Prostate gland (tissue), 2 donors: ENCODE measurements around the gene TAS2R16.

ENCODE experiments used
- POLR2A ChIP-seq: fragments of 450-650 bp; IDR thresholded peaks from one replicate; pipeline ENCODE4 v1.6.1; 2016; ENCODE audit warnings: antibody characterized with exemption, mild to moderate bottlenecking
- TF ChIP-seq, protein P1 (sequence below), 4 experiments: fragments of 200-600 bp in 2 of 4; fragments of 450-650 bp in 2 of 4; sonication (generic) in 2 of 4; IDR thresholded peaks; 1 replicate in 3 of 4; 2 replicates in 1 of 4; pipeline ENCODE4 v1.5.1; 2016 to 2019; ENCODE audit warnings: antibody characterized with exemption in 4 of 4, mild to moderate bottlenecking in 2 of 4, moderate library complexity in 2 of 4

DNA sequence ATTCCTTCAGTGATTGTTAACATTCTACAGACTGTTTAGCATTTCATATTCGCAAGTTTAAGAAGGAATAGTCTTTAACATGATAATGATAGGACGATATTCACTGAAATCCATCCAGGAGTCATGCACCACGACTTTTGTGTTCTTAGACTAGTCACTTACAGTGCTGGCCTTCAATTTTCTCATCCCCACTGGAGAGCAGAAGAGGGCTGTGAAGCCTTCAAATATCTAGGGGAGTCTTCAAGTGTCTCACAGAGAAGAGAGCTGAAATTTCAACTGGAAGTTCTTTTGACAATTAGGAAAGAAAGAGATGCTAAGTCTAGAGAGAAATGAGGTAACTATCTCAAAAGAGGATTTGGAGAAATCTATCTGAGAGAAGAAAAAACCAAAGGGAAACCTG is 43.8 kb upstream of the TAS2R16 start:
- TF ChIP-seq POLR2A, result no peak
- TF ChIP-seq, protein P1, sequence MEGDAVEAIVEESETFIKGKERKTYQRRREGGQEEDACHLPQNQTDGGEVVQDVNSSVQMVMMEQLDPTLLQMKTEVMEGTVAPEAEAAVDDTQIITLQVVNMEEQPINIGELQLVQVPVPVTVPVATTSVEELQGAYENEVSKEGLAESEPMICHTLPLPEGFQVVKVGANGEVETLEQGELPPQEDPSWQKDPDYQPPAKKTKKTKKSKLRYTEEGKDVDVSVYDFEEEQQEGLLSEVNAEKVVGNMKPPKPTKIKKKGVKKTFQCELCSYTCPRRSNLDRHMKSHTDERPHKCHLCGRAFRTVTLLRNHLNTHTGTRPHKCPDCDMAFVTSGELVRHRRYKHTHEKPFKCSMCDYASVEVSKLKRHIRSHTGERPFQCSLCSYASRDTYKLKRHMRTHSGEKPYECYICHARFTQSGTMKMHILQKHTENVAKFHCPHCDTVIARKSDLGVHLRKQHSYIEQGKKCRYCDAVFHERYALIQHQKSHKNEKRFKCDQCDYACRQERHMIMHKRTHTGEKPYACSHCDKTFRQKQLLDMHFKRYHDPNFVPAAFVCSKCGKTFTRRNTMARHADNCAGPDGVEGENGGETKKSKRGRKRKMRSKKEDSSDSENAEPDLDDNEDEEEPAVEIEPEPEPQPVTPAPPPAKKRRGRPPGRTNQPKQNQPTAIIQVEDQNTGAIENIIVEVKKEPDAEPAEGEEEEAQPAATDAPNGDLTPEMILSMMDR (IDR thresholded peaks at IDR 0.05), result no peak
